ENCODE measurements around the gene BACH2. TPM values are rescaled to one million over a fixed set of nuclear protein-coding genes. Genes with fewer than 3 reads are reported as not detected.

BACH2 gene
- total and polyA plus RNA-seq, 2 of the 8 experiments (the other 6 are each of a cell fraction or from before 2014, with no cell fraction given) = 1.9 to 5.9 TPM

- Histone ChIP-seq H3K23me2 (ENCODE audit: low read depth, low read length) (no peaks in the 10 kb centered on the region), H3K79me1 (ENCODE audit: low read depth, low read length) (no peaks in the 10 kb centered on the region), H3K4me1 (replicated peaks in 1 of 4; ENCODE audit: control insufficient read depth in 3 of 4, insufficient read depth in 4 of 4, low read length in 3 of 4) (no peaks in the 10 kb centered on the region; a peak in 1 of 7 replicates), H3K14ac (ENCODE audit: insufficient read length) (no peak overlapping the region), H3K4ac (replicated peaks; ENCODE audit: insufficient read length, low read depth, low read length) (no peak overlapping the region), H2BK5ac (ENCODE audit: low read depth, low read length) (no peak overlapping the region), H3K56ac (replicated peaks; ENCODE audit: insufficient read length, low read depth, low read length) (no peak overlapping the region), H4K8ac (ENCODE audit: extremely low read depth, insufficient read depth, low read length) (no peak overlapping the region), H2AK5ac (ENCODE audit: low read depth, low read length) (no peak overlapping the region), H3K23ac (ENCODE audit: insufficient read length) (no peak overlapping the region), H3K4me2 (ENCODE audit: insufficient read depth in 1 of 2, low read depth in 2 of 2, low read length in 2 of 2) (no peak overlapping the region), H3K4me3 (ENCODE audit: extremely low read depth in 1 of 4, insufficient read depth in 2 of 4, low read depth in 3 of 4, low read length in 4 of 4) (no peak overlapping the region), H3K79me2 (ENCODE audit: control insufficient read depth in 1 of 2, insufficient read depth in 2 of 2, low read length in 2 of 2) (no peaks in the 10 kb centered on the region), H2BK120ac (replicated peaks; ENCODE audit: low read depth, low read length) (no peak overlapping the region), H2AFZ (ENCODE audit: low read length) (no peak overlapping the region), H2BK15ac (ENCODE audit: low read length) (no peak overlapping the region), H3K9ac (replicated peaks in 1 of 4; ENCODE audit: extremely low read depth in 1 of 4, low read depth in 3 of 4, low read length in 3 of 4) (no peak overlapping the region), H2BK12ac (ENCODE audit: low read depth, low read length) (no peak overlapping the region), H2BK20ac (ENCODE audit: low read length) (no peak overlapping the region), H3K27ac (ENCODE audit: low read depth, low read length) (no peak overlapping the region), H3K9me3 (ENCODE audit: insufficient read depth in 2 of 2, low read depth in 1 of 2, low read length in 1 of 2) (no peaks in the 10 kb centered on the region), H4K20me1 (replicated peaks in 1 of 2; ENCODE audit: control insufficient read depth in 1 of 2, insufficient read depth in 2 of 2, low read length in 2 of 2) (no peaks in the 10 kb centered on the region), H3K27me3 (replicated peaks in 1 of 4; ENCODE audit: control insufficient read depth in 3 of 4, extremely low read depth in 1 of 4, insufficient read depth in 3 of 4, low read length in 3 of 4) (no peaks in the 10 kb centered on the region), H4K91ac (replicated peaks; ENCODE audit: insufficient read length, low read length) (no peak overlapping the region), H3K36me3 (ENCODE audit: control insufficient read depth in 2 of 4, insufficient read depth in 4 of 4, low read length in 3 of 4) (no peaks in the 10 kb centered on the region), H3K18ac (ENCODE audit: extremely low read depth, low read length) (no peak overlapping the region), H4K5ac (ENCODE audit: insufficient read length, low read depth, low read length) (no peak overlapping the region)
- FAIRE-seq = no peak
- 95% methylated on average over 2 of the region's 2 CpGs; no CpG with 5 or more reads in 1 of the 2 experiments for WGBS, 2 experiments (ENCODE audit: extremely low coverage in 1 of 2, insufficient coverage in 1 of 2, insufficient read length in 1 of 2, insufficient replicate concordance in 2 of 2, low coverage in 1 of 2, low lambda C conversion rate in 2 of 2, missing lambda C conversion rate in 1 of 2)
- no peak for DNase-seq (ENCODE audit: low read depth in 1 of 2, low spot score in 2 of 2)
- CTCF ChIA-PET (ENCODE audit: partially characterized antibody) = no interaction called here
- POLR2A ChIA-PET (ENCODE audit: partially characterized antibody) = no interaction called here
- no peak for TF ChIP-seq JUND (IDR thresholded peaks at IDR 0.05; ENCODE audit: low read length)
- no peak for TF ChIP-seq KDM1A (IDR thresholded peaks at IDR 0.05; ENCODE audit: borderline replicate concordance, low read length)
- no peak for TF ChIP-seq MAX (IDR thresholded peaks at IDR 0.05)
- no peak for TF ChIP-seq RBBP5 (IDR thresholded peaks at IDR 0.05; ENCODE audit: borderline replicate concordance, low read depth, low read length)
- TF ChIP-seq RAD21 (IDR thresholded peaks at IDR 0.05 in 1 of 2, conservative IDR thresholded peaks at IDR 0.05 in 1 of 2; ENCODE audit: low read depth in 2 of 2, low read length in 2 of 2) = no peak
- TF ChIP-seq ASH2L (IDR thresholded peaks at IDR 0.05; ENCODE audit: low read length) = no peak
- no peak for TF ChIP-seq SP1 (IDR thresholded peaks at IDR 0.05; ENCODE audit: low read depth, low read length)
- no peak for TF ChIP-seq TAF1 (IDR thresholded peaks at IDR 0.05; ENCODE audit: low read depth, low read length)
- TF ChIP-seq BRCA1 (IDR thresholded peaks at IDR 0.05; ENCODE audit: low read depth, low read length) = no peak
- no peak for TF ChIP-seq CHD1 (IDR thresholded peaks at IDR 0.05; ENCODE audit: low read depth, low read length)
- no peak for TF ChIP-seq SUZ12 (IDR thresholded peaks at IDR 0.05; ENCODE audit: low read length)
- no peak for TF ChIP-seq RXRA (IDR thresholded peaks at IDR 0.05; ENCODE audit: insufficient read depth, low read depth, low read length)
- TF ChIP-seq MAFK (IDR thresholded peaks at IDR 0.05; ENCODE audit: low read depth, low read length) = no peak
- no peak for TF ChIP-seq GTF2F1 (IDR thresholded peaks at IDR 0.05; ENCODE audit: borderline replicate concordance, low read depth, low read length)
These were observed 370.8 kb downstream of the BACH2 start for GRCh38 chr6:89925826-89926225.
